H9 (cell line): ENCODE measurements around the gene SLC47A1. TPM values are rescaled to one million over a fixed set of nuclear protein-coding genes. Genes with fewer than 3 reads are reported as not detected.

ENCODE experiments used
- DNase-seq: peaks from one replicate; pipeline ENCODE4 v3.0.0-alpha.2; 2017
- H2AFZ ChIP-seq: one replicate; pipeline ENCODE4 v1.6.1; 2013; ENCODE audit warnings: mild to moderate bottlenecking, low read length, control low read depth, moderate library complexity
- H2AK5ac ChIP-seq: 2 replicates; pipeline ENCODE4 v1.6.1; 2013; ENCODE audit warnings: low read length, control low read depth, mixed read lengths; ENCODE audit not compliant: insufficient read length
- H2BK120ac ChIP-seq: one replicate; pipeline ENCODE4 v1.6.1; 2013; ENCODE audit warnings: low read depth, mild to moderate bottlenecking, low read length, control low read depth, inconsistent platforms; ENCODE audit not compliant: poor library complexity, severe bottlenecking
- H2BK12ac ChIP-seq: 2 replicates; pipeline ENCODE4 v1.6.1; 2013; ENCODE audit warnings: low read length, control low read depth, mixed read lengths, low read depth; ENCODE audit not compliant: insufficient read length
- H2BK15ac ChIP-seq: 2 replicates; pipeline ENCODE4 v1.6.1; 2013; ENCODE audit warnings: low read depth, low read length, control low read depth
- H2BK20ac ChIP-seq: one replicate; pipeline ENCODE4 v1.6.1; 2013; ENCODE audit warnings: low read depth, mild to moderate bottlenecking, low read length, control low read depth, inconsistent platforms; ENCODE audit not compliant: poor library complexity, severe bottlenecking
- H2BK5ac ChIP-seq: 2 replicates; pipeline ENCODE4 v1.6.1; 2013; ENCODE audit warnings: low read length, control low read depth, mixed read lengths; ENCODE audit not compliant: insufficient read length
- H3K14ac ChIP-seq: 2 replicates; pipeline ENCODE4 v1.6.1; 2013; ENCODE audit warnings: low read length, control low read depth; ENCODE audit not compliant: insufficient read depth
- H3K18ac ChIP-seq: 2 replicates; pipeline ENCODE4 v1.6.1; 2013; ENCODE audit warnings: low read depth, mild to moderate bottlenecking, mixed read lengths, low read length, control low read depth; ENCODE audit not compliant: insufficient read length
- H3K23ac ChIP-seq: 2 replicates; pipeline ENCODE4 v1.6.1; 2013; ENCODE audit warnings: low read length, control low read depth, mixed read lengths, low read depth; ENCODE audit not compliant: insufficient read length
- H3K23me2 ChIP-seq: 2 replicates; pipeline ENCODE4 v1.6.1; 2013; ENCODE audit warnings: low read depth, mild to moderate bottlenecking, mixed read lengths, low read length, control low read depth; ENCODE audit not compliant: insufficient read length, poor library complexity, severe bottlenecking
- H3K27ac ChIP-seq: 2 replicates; pipeline ENCODE4 v1.5.1; 2013; ENCODE audit warnings: low read length, control low read depth, mixed read lengths, low read depth; ENCODE audit not compliant: insufficient read length
- H3K27me3 ChIP-seq: 2 replicates; pipeline ENCODE4 v1.6.1; 2013; ENCODE audit warnings: low read length, control low read depth, inconsistent platforms; ENCODE audit not compliant: insufficient read depth
- H3K4ac ChIP-seq: 2 replicates; pipeline ENCODE4 v1.6.1; 2013; ENCODE audit warnings: low read depth, mild to moderate bottlenecking, control low read depth, inconsistent platforms, low read length, moderate library complexity
- H3K4me1 ChIP-seq: 2 replicates; pipeline ENCODE4 v1.6.1; 2013; ENCODE audit warnings: low read length, control low read depth, inconsistent platforms; ENCODE audit not compliant: insufficient read depth
- H3K4me2 ChIP-seq: 2 replicates; pipeline ENCODE4 v1.6.1; 2013; ENCODE audit warnings: low read length, control low read depth, mixed read lengths; ENCODE audit not compliant: insufficient read length, insufficient read depth
- H3K56ac ChIP-seq: 2 replicates; pipeline ENCODE4 v1.6.1; 2013; ENCODE audit warnings: low read depth, mild to moderate bottlenecking, mixed read lengths, low read length, control low read depth; ENCODE audit not compliant: insufficient read length
- H3K79me1 ChIP-seq: 2 replicates; pipeline ENCODE4 v1.6.1; 2013; ENCODE audit warnings: low read depth, mild to moderate bottlenecking, moderate library complexity, low read length, control low read depth, inconsistent platforms; ENCODE audit not compliant: insufficient read depth, poor library complexity, severe bottlenecking
- H3K79me2 ChIP-seq: 2 replicates; pipeline ENCODE4 v1.6.1; 2013; ENCODE audit warnings: low read length, control low read depth, inconsistent platforms; ENCODE audit not compliant: insufficient read depth
- H3K9ac ChIP-seq: 2 replicates; pipeline ENCODE4 v1.6.1; 2013; ENCODE audit warnings: low read length, control low read depth, mixed read lengths; ENCODE audit not compliant: insufficient read length; ENCODE audit errors: extremely low read depth
- H3K9me3 ChIP-seq: one replicate; pipeline ENCODE4 v1.6.1; 2013; ENCODE audit warnings: low read depth, low read length, inconsistent platforms; ENCODE audit not compliant: control insufficient read depth
- H3T11ph ChIP-seq: one replicate; pipeline ENCODE4 v1.6.1; 2013; ENCODE audit warnings: mild to moderate bottlenecking, low read length, control low read depth, inconsistent platforms
- H4K20me1 ChIP-seq: one replicate; pipeline ENCODE4 v1.6.1; 2013; ENCODE audit not compliant: control insufficient read depth, insufficient read length, insufficient read depth
- H4K5ac ChIP-seq: 2 replicates; pipeline ENCODE4 v1.6.1; 2013; ENCODE audit warnings: low read depth, mild to moderate bottlenecking, mixed read lengths, low read length, control low read depth; ENCODE audit not compliant: insufficient read length
- H4K8ac ChIP-seq: replicated peaks from 2 replicates; pipeline ENCODE4 v1.6.1; 2013; ENCODE audit warnings: low read length, control low read depth, mixed read lengths, low read depth; ENCODE audit not compliant: insufficient read length
- H4K91ac ChIP-seq: 2 replicates; pipeline ENCODE4 v1.6.1; 2013; ENCODE audit warnings: low read depth, mild to moderate bottlenecking, moderate library complexity, mixed read lengths, low read length, control low read depth; ENCODE audit not compliant: insufficient read length
- H3K27ac Mint-ChIP-seq, 3 experiments: 2 replicates in 2 of 3; 3 replicates in 1 of 3; pipeline ENCODE4 v1.8.0; 2020 to 2021; ENCODE audit warnings: mixed read lengths in 3 of 3, mild to moderate bottlenecking in 1 of 3, moderate library complexity in 1 of 3
- H3K27me3 Mint-ChIP-seq: 2 replicates; pipeline ENCODE4 v1.8.0; 2021; ENCODE audit warnings: low read depth, mild to moderate bottlenecking, moderate library complexity, mixed read lengths
- H3K36me3 Mint-ChIP-seq, 3 experiments: 2 replicates in 2 of 3; 3 replicates in 1 of 3; pipeline ENCODE4 v1.8.0; 2020 to 2021; ENCODE audit warnings: low read depth in 3 of 3, mixed read lengths in 3 of 3; ENCODE audit not compliant: insufficient read depth in 1 of 3
- H3K4me1 Mint-ChIP-seq, 2 experiments: 2 replicates each; pipeline ENCODE4 v1.8.0; 2020; ENCODE audit warnings: mixed read lengths in 2 of 2
- H3K4me3 Mint-ChIP-seq, 2 experiments: 2 replicates in 1 of 2; 3 replicates in 1 of 2; pipeline ENCODE4 v1.8.0; 2020 to 2021; ENCODE audit warnings: mild to moderate bottlenecking in 2 of 2, mixed read lengths in 2 of 2, moderate library complexity in 1 of 2
- H3K9me3 Mint-ChIP-seq, 2 experiments: 2 replicates in 1 of 2; 3 replicates in 1 of 2; pipeline ENCODE4 v1.8.0; 2020; ENCODE audit warnings: mild to moderate bottlenecking in 2 of 2, mixed read lengths in 2 of 2, moderate library complexity in 1 of 2
- WGBS: extraction: QIAGEN DNeasy Blood & Tissue Kit; methylation state at CpG from one replicate; pipeline ENCODE4 v1.1.7; 2013; ENCODE audit warnings: missing lambda C conversion rate, low lambda C conversion rate, mixed read lengths; ENCODE audit not compliant: insufficient read length; ENCODE audit errors: extremely low coverage; 5-methylcytosine and 5-hydroxymethylcytosine counted together
- total RNA-seq: library from RNA; stranded (reverse); gene quantifications from 2 replicates; pipeline ENCODE4 v1.2.1, GENCODE V29; 2021
- TF ChIP-seq, protein P1 (sequence below): fragments of 200-600 bp; sonication (generic); conservative IDR thresholded peaks from 3 replicates; pipeline ENCODE4 v1.8.0; 2021; ENCODE audit warnings: antibody characterized with exemption, mild to moderate bottlenecking

SLC47A1 gene
- total RNA-seq, 1 experiment from 2014 or later: 4.0 TPM

GRCh38 chr17:19596869-19597268 lies 63.2 kb downstream of the SLC47A1 start:
- Histone ChIP-seq H2BK20ac (no peak overlapping the region), H3K14ac (no peak overlapping the region; the same call in 1 of the 2 replicates), H2AFZ (no peak overlapping the region), H3K23me2 (no peaks in the 10 kb centered on the region), H2BK15ac (no peak overlapping the region), H3K79me2 (no peaks in the 10 kb centered on the region), H3K27me3 (no peaks in the 10 kb centered on the region), H3T11ph (no peak overlapping the region), H3K27ac (no peak overlapping the region), H3K56ac (no peak overlapping the region), H3K79me1 (no peaks in the 10 kb centered on the region), H3K18ac (no peak overlapping the region), H2BK5ac (no peak overlapping the region), H3K4ac (no peak overlapping the region), H4K91ac (no peak overlapping the region), H4K5ac (no peak overlapping the region), H3K4me1 (no peaks in the 10 kb centered on the region), H2BK120ac (no peak overlapping the region), H2BK12ac (no peak overlapping the region), H2AK5ac (no peak overlapping the region), H3K9ac (no peak overlapping the region), H3K23ac (no peak overlapping the region), H3K4me2 (no peak overlapping the region), H3K9me3 (no peaks in the 10 kb centered on the region), H4K20me1 (no peaks in the 10 kb centered on the region), H4K8ac (no peak overlapping the region)
- TF ChIP-seq, protein P1, sequence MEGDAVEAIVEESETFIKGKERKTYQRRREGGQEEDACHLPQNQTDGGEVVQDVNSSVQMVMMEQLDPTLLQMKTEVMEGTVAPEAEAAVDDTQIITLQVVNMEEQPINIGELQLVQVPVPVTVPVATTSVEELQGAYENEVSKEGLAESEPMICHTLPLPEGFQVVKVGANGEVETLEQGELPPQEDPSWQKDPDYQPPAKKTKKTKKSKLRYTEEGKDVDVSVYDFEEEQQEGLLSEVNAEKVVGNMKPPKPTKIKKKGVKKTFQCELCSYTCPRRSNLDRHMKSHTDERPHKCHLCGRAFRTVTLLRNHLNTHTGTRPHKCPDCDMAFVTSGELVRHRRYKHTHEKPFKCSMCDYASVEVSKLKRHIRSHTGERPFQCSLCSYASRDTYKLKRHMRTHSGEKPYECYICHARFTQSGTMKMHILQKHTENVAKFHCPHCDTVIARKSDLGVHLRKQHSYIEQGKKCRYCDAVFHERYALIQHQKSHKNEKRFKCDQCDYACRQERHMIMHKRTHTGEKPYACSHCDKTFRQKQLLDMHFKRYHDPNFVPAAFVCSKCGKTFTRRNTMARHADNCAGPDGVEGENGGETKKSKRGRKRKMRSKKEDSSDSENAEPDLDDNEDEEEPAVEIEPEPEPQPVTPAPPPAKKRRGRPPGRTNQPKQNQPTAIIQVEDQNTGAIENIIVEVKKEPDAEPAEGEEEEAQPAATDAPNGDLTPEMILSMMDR: no peak
- no peaks in the 10 kb centered on the region for H3K36me3 Mint-ChIP-seq
- H3K4me3 Mint-ChIP-seq: no peak overlapping the region
- peaks cover 0 to 3% of the 10 kb centered on the region in 2 experiments; a peak in 1 of 4 replicates for H3K4me1 Mint-ChIP-seq
- no CpG with 5 or more reads among the region's 5 CpGs for WGBS
- DNase-seq: no peak
- 0 out of 7 replicates have a peak overlapping the region, but pooled peaks of 1 of the 3 experiments have one; percentile 42 for H3K27ac Mint-ChIP-seq
- H3K9me3 Mint-ChIP-seq: no peaks in the 10 kb centered on the region
- no peaks in the 10 kb centered on the region for H3K27me3 Mint-ChIP-seq
